ENCODE results near the gene ALDH1B1.
"Not testable (repeated sequence)": the region's sequence is repeated elsewhere in the genome, so short reads cannot be mapped to it uniquely, and the experiment has no call there.

The ALDH1B1 gene

DNA sequence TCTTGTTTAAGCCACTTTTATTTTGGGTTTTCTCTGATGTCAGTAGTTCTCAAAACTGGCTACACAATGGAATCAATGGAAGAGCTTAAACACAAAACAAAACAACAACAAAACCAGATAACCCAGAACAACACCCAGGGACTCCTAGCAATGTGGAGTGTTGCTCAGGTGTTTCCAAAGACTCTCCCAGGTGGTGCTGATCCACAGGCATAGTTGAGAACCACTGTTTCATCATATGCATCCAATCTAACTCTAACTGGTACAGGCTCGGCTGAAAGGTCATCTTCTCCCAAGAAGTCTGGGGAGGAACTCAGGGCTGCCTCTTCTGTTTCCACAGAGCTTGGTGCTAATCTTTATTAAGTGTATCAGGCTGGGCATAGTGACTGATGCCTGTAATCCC lies 5.4 kb upstream of the ALDH1B1 start:
- DNase-seq (ENCODE audit: low spot score): no peak

- no peak for DNase-seq (ENCODE audit: low spot score)
Measured at GRCh38 chr9:38387751-38388150, 4.8 kb upstream of the ALDH1B1 start.

GRCh38 chr9:38388283-38389223 lies 3.9 kb upstream of the ALDH1B1 start:
- peak; percentile 16 for DNase-seq (ENCODE audit: low spot score)

GRCh38 chr9:38389313-38389712 lies 3.2 kb upstream of the ALDH1B1 start:
- no peak for DNase-seq (ENCODE audit: low spot score)

DNA sequence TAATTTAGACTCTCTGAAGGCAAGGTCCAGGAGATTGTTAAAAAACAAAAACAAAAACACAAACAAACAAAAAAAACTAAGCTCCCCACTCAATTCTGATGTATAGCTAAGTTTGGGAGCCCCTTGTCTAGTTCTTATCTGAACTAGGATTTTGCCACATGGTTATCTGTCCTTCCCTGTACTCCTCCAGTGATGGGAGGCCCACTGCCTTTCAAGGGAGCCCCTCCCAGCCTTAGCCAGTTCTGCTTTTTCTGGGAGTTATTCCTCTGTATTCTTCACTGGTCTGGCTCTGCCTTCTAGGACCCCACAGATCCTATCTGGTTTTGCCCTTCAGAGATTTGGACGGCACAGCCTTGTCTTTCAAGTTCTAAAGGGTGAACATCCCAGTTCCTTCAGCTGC lies 2.1 kb upstream of the ALDH1B1 start:
- no peak for DNase-seq (ENCODE audit: low spot score)

DNA sequence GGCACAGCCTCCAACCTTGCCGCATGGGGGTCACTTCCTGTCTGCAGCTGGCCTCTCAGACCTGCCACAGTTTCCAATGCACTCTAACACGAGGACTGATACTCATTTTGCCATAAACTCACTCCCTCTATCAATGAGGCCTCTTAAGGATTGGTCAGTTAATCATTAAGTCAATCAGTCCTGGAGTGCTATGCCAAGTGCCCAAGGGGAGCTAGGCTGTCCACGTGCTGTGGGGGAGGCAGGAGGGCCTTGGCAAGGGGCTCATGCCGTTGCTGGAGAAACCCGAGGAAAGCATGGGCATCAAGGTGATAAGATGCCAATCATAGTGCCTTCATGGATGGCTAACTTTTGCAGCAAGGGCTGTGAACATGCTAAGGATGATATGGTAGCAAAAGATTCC lies 1.7 kb upstream of the ALDH1B1 start:
- no peak for DNase-seq (ENCODE audit: low spot score)

GRCh38 chr9:38391278-38392118 lies 1.0 kb upstream of the ALDH1B1 start:
- no peak for DNase-seq (ENCODE audit: low spot score)

- DNase-seq (ENCODE audit: low spot score): no peak
Measured at GRCh38 chr9:38393128-38393796, 760 bp downstream of the ALDH1B1 start.

DNA sequence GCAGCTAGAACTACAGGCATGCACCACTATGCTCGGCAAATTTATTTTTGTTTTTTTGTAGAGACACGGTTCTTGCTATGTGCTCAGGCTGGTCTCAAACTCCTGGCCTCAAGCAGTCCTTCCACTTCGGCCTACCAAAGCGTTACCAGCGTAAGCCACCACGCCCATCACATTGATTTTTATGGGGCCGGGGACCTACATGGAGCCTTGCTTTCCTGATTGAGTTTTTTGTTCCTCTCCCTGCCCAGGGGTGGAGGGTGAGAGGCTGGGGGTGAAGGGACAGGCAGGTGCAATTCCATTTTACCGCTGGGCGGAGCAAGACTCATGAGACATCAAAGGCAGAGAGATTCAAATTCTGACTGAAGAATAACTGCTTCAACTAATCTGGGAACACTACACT lies 1.9 kb downstream of the ALDH1B1 start:
- DNase-seq (ENCODE audit: low spot score): no peak

- DNase-seq (ENCODE audit: low spot score): no peak
Measured at GRCh38 chr9:38395653-38396370, 3.3 kb downstream of the ALDH1B1 start.

DNA sequence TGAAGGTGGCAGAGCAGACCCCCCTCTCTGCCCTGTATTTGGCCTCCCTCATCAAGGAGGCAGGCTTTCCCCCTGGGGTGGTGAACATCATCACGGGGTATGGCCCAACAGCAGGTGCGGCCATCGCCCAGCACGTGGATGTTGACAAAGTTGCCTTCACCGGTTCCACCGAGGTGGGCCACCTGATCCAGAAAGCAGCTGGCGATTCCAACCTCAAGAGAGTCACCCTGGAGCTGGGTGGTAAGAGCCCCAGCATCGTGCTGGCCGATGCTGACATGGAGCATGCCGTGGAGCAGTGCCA lies 3.8 kb downstream of the ALDH1B1 start:
- DNase-seq (ENCODE audit: low spot score): no peak

- DNase-seq (ENCODE audit: low spot score): not testable (repeated sequence)
Measured at GRCh38 chr9:38399191-38399590, 6.7 kb downstream of the ALDH1B1 start.

- DNase-seq (ENCODE audit: low spot score): no peak
Measured at GRCh38 chr9:38401994-38402393, 9.5 kb downstream of the ALDH1B1 start.

GRCh38 chr9:38404314-38404713 lies 11.8 kb downstream of the ALDH1B1 start:
- no peak for DNase-seq (ENCODE audit: low spot score)

GRCh38 chr9:38405785-38406184 lies 13.3 kb downstream of the ALDH1B1 start:
- no peak for DNase-seq (ENCODE audit: low spot score)

- no peak for DNase-seq (ENCODE audit: low spot score)
Measured at GRCh38 chr9:38406476-38407186, 14.1 kb downstream of the ALDH1B1 start.

DNA sequence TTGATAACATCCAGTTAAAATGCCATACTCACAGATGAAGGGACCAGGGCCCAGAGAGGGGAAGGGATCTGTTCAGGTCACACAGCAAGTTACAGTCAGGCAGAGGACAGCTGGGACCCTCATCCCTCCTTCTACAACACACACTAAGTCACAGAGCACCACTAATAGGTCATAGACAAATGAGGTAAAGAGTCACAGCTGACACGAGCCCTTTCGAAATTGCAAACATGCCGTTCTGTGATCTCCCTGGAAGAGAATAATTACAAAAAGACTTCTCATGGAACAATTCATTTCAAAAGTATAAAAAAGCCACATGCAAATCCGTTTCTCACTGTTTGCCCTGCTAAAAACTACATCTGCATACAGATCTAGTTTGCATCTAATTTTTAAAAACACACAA lies 16.2 kb downstream of the ALDH1B1 start:
- no peak for DNase-seq (ENCODE audit: low spot score)

GRCh38 chr9:38412751-38413150 lies 20.2 kb downstream of the ALDH1B1 start:
- DNase-seq (ENCODE audit: low spot score): no peak

DNA sequence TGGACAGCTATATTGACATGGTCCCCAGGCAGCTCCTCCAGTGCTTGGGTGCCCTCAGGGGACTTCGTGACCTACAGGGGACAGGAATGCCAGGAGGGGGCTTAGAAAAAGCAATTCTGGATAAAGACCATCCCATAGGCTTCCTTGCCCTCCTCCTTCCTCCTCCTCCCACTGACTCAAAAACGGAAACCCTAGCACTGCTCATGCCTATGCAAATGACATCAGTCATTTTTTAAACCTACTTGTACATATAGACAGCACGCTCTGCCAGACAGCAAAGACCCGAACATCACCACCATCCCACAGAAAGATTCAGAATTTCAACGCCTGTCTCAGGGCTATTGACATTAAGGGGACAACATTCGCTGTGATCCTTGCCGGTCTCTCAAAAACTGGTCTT lies 20.8 kb downstream of the ALDH1B1 start:
- no peak for DNase-seq (ENCODE audit: low spot score)

DNA sequence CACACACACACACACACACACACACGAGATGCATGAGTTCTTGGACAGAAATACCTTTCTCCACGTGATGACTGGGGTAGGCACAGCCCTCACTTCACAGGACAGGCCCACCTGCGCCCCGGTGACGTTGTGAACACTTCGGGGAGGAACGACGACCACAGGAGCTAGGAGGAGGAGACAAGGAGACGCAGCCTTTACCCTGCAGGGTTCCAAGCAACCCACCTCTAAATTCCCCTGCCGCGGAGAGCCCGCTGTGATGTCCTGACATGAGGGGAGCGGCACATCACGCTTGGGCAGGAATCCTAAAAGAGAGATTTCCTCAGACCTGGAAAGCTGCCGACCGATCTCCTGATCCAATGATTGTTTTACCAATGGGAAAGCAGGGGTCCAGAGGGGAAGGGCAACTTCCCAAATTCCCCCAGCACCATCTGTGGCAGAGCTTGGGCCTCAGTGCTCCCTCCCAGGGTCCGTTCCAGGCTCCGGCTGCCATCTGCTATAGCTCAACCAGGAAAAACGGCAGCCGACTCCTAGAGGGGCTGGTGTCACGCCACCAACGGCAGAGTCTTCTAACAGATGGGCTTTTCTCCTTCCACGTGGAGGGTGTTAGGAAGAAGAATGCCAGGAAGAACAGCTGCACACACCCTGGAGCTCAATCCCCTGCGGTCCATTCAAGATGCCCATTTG lies 21.7 kb downstream of the ALDH1B1 start:
- no peak for DNase-seq (ENCODE audit: low spot score)

GRCh38 chr9:38415856-38416255 lies 23.4 kb downstream of the ALDH1B1 start:
- DNase-seq (ENCODE audit: low spot score): peak; percentile 24
